Measurements from ENCODE around the gene AHSG. TPM values are rescaled to one million over a fixed set of nuclear protein-coding genes. Genes with fewer than 3 reads are reported as not detected.
"Not testable (repeated sequence)": the region's sequence is repeated elsewhere in the genome, so short reads cannot be mapped to it uniquely, and the experiment has no call there.

Gene AHSG
- total and polyA plus RNA-seq, 8 donors: 0.12 to 1.8 (median 0.24) TPM; not detected in 4

DNA sequence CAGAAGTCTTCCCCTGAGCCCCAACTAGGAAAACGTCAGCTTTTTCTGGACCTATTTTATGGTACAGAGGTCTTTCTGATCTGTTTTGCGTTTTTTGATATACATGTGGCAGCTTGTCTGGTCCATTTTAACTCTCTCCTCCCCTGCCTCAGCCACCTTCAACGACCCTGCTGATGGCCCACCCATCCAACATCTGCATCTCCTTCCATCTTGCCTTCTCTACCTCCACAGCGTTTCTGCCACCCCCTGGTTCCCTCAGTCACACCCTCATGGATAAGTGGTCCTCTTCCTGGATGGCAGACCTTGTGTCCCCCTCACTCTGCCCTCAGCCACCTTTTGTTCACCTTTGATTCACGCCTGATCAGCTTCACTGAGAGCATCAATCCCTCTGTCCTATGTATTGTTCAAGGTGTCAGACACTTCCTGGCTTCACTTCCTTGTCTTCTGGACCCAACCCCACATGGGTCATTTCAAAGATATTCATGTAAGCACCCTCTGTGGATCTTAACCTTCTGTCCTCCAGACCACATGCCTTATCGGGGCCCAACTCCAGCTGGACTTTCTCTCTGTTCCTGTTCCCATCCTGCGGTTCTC lies 13.5 kb downstream of the AHSG start:
- intact Hi-C loops (cut with DNase I): no loop called here
- WGBS, 2 donors: 49 to 50% methylated on average over 7 of the region's 7 CpGs
- ATAC-seq (no peak), FAIRE-seq (no peak), DNase-seq (no peak)
- no peak overlapping the region for H3K4me3 ChIP-seq
- H3K27ac ChIP-seq: no peak overlapping the region
- H3K36me3 ChIP-seq: no peaks in the 10 kb centered on the region
- H3K9me3 ChIP-seq: no peaks in the 10 kb centered on the region
- TF ChIP-seq CTCF (IDR thresholded peaks at IDR 0.05): no peak
- H3K27me3 ChIP-seq: no peaks in the 10 kb centered on the region
- H3K4me1 ChIP-seq: no peaks in the 10 kb centered on the region

DNA sequence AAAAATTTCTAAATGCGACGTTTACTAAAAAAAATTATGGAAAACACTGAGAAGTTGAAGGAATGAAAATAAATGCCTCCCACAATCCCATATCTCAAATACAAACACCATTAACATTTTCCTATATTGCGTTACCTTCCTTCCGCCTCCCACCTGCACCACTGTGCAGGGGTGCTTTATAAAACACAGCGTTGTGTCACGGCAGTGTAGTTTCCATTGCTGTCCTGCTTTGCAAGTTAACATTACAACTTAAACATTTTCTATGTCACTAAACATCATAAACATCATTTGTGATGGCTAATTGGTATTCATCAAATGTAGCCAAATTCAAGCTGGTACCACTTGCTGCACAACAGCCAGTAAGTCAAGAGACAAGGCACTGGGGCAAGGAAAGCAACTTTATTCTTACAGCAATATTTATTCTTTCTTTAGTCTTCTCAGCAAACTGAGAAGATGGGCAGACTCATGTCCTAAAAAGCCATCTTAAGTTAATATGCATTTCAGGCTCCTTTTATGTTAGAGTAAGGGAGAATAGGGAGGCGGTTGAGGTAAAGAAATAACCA lies 15.1 kb downstream of the AHSG start:
- TF ChIP-seq CTCF (IDR thresholded peaks at IDR 0.05): no peak
- H3K4me1 ChIP-seq: no peaks in the 10 kb centered on the region
- H3K27me3 ChIP-seq: no peaks in the 10 kb centered on the region
- no peaks in the 10 kb centered on the region for H3K9me3 ChIP-seq
- no peak overlapping the region for H3K4me3 ChIP-seq
- FAIRE-seq (no peak), DNase-seq (no peak), ATAC-seq (no peak)
- 80 to 90% methylated on average over 7 of the region's 7 CpGs for WGBS, 2 donors
- intact Hi-C loops (cut with DNase I): no loop called here
- no peaks in the 10 kb centered on the region for H3K36me3 ChIP-seq
- no peak overlapping the region for H3K27ac ChIP-seq

DNA sequence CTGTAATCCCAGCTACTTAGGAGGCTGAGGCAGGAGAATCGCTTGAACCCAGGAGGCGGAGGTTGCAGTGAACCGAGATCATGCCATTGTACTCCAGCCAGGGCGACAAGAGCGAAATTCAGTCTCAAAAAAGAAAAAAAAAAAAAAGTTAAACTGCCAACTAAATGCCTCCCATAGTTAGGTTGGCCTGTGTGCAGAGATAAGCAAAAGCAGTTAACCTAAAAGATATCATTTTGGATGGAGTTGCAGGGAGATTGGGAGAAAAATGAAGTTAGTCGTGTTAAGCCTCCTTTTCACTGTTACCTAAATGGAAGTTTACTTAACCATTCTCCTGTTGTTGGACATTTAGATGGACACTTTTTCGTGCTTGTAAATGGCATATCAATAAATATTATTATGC lies 15.9 kb downstream of the AHSG start:
- no peak for ATAC-seq
- intact Hi-C loops (cut with DNase I): no loop called here
- Histone ChIP-seq H3K4me3 (no peak overlapping the region), H3K36me3 (no peaks in the 10 kb centered on the region), H3K4me1 (no peaks in the 10 kb centered on the region), H3K27me3 (no peaks in the 10 kb centered on the region), H3K27ac (no peak overlapping the region), H3K9me3 (no peaks in the 10 kb centered on the region)
- DNase-seq: no peak
- WGBS, 2 donors: 66 to 77% methylated on average over 7 of the region's 7 CpGs
- no peak for TF ChIP-seq CTCF (IDR thresholded peaks at IDR 0.05)
- no peak for FAIRE-seq

- H3K27ac ChIP-seq: no peak overlapping the region
- DNase-seq: no peak
- H3K4me1 ChIP-seq: no peaks in the 10 kb centered on the region
- no peak for FAIRE-seq
- H3K4me3 ChIP-seq: no peak overlapping the region
- H3K9me3 ChIP-seq: no peaks in the 10 kb centered on the region
- no peak for TF ChIP-seq CTCF (IDR thresholded peaks at IDR 0.05)
- no peaks in the 10 kb centered on the region for H3K36me3 ChIP-seq
- 72 to 85% methylated on average over 6 of the region's 6 CpGs for whole genome bisulfite sequencing, 2 donors
- no peak for ATAC-seq
- intact Hi-C loops (cut with DNase I): no loop called here
- H3K27me3 ChIP-seq: no peaks in the 10 kb centered on the region
Observed at GRCh38 chr3:186630950-186631641, 18.2 kb downstream of the AHSG start.

DNA sequence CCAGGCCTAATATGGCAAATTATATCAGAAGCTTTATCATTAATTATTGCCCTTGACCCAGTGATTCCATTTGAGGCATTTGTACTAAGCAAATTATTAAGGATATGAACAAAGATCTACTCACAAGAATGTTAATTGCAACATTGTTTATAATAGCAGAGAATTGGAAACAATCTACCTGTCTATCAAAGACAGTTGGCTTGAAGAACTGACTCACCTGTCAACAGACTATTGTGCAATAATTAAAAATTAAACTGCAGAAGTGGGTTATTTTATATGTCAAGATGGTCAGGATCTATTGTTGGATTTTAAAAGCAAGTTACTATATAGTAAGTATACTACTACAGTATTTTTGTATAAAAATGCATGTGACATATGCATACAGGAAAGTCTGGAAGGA lies 20.6 kb downstream of the AHSG start:
- Histone ChIP-seq H3K4me3 (no peak overlapping the region), H3K27me3 (no peaks in the 10 kb centered on the region), H3K27ac (no peak overlapping the region), H3K9me3 (no peaks in the 10 kb centered on the region), H3K36me3 (no peaks in the 10 kb centered on the region), H3K4me1 (no peaks in the 10 kb centered on the region)
- no peak for FAIRE-seq
- intact Hi-C loops (cut with DNase I): no loop called here
- DNase-seq: no peak
- no peak for TF ChIP-seq CTCF (IDR thresholded peaks at IDR 0.05)
- peak in 3 of 4 donors; percentile 38 to 47 (median 43) for ATAC-seq

- H3K9me3 ChIP-seq; H3K4me1 ChIP-seq; DNase-seq; H3K27me3 ChIP-seq; H3K27ac ChIP-seq; ATAC-seq; intact Hi-C loops (cut with DNase I); H3K36me3 ChIP-seq; H3K4me3 ChIP-seq; FAIRE-seq: not testable (repeated sequence)
- WGBS, 2 donors: 56 to 57% methylated on average over 5 of the region's 5 CpGs
Observed at GRCh38 chr3:186634207-186634606, 21.3 kb downstream of the AHSG start.
